ENCODE measurements around the gene RNF31. TPM values are rescaled to one million over a fixed set of nuclear protein-coding genes. Genes with fewer than 3 reads are reported as not detected.

RNF31 gene
- total and polyA plus RNA-seq, 7 experiments from 2014 or later: 40.9 to 151 (median 81.4) TPM

- H3K4me1 ChIP-seq (ENCODE audit: control insufficient read depth in 2 of 2, insufficient read depth in 2 of 2, low read length in 2 of 2): peaks cover 2 to 19% of the 10 kb centered on the region in 2 donors
- H3K9me3 ChIP-seq (ENCODE audit: control insufficient read depth in 2 of 3, low read length in 3 of 3): no peaks in the 10 kb centered on the region
- peaks cover 16 to 31% (median 25%) of the 10 kb centered on the region in 7 donors for H3K4me1 Mint-ChIP-seq
- intact Hi-C loops (cut with micrococcal nuclease): no loop called here
- H3K4me3 Mint-ChIP-seq: peak within 1 kb of the TSS in 3 of 10 donors; percentile 7 to 32 (median 13)
- ATAC-seq: no peak
- no peaks in the 10 kb centered on the region for H3K36me3 ChIP-seq (ENCODE audit: control insufficient read depth in 2 of 3, insufficient read depth in 3 of 3, low read length in 3 of 3)
- H3K27ac Mint-ChIP-seq: peak within 1 kb of the TSS in 8 of 9 donors; percentile 21 to 88 (median 56)
- POLR2A ChIA-PET: interaction anchor here (0.7 to 11.7 kb wide), 2 partner anchors 10 to 37 kb away, joined by 3 to 298 read pairs; partner anchors contain the start of genes DCAF11, NRL and PCK2
- CTCF ChIA-PET: no interaction called here
- no peaks in the 10 kb centered on the region for H3K27me3 Mint-ChIP-seq
- no peak for DNase-seq
- H3K4me3 ChIP-seq (ENCODE audit: low read length): no peak within 1 kb of the TSS
- no peaks in the 10 kb centered on the region for H3K27me3 ChIP-seq (ENCODE audit: control insufficient read depth in 2 of 2, insufficient read depth in 2 of 2, low read length in 2 of 2)
- H3K9me3 Mint-ChIP-seq: peaks cover 0 to 2% (median 0%) of the 10 kb centered on the region in 11 donors
- H3K27ac ChIP-seq (ENCODE audit: low read depth, low read length): no peak within 1 kb of the TSS
- H3K36me3 Mint-ChIP-seq: peaks cover 0 to 4% (median under 1%) of the 10 kb centered on the region in 5 donors
Measured at GRCh38 chr14:24130380-24130716, 16.9 kb upstream of the RNF31 start, which contains the start of gene FITM1. TSS of gene FITM1 (plus strand) at chr14:24130659. CDS start at chr14:24131564, 905 bp downstream.

- peak overlapping the region in 3 of 10 donors; percentile 7 to 32 (median 13) for H3K4me3 Mint-ChIP-seq
- Histone ChIP-seq H3K4me1 (ENCODE audit: control insufficient read depth in 2 of 2, insufficient read depth in 2 of 2, low read length in 2 of 2) (peaks cover 6 to 22% of the 10 kb centered on the region in 2 donors), H3K27ac (ENCODE audit: low read depth, low read length) (no peak overlapping the region), H3K36me3 (ENCODE audit: control insufficient read depth in 2 of 3, insufficient read depth in 3 of 3, low read length in 3 of 3) (no peaks in the 10 kb centered on the region), H3K4me3 (ENCODE audit: low read length) (no peak overlapping the region), H3K9me3 (ENCODE audit: control insufficient read depth in 2 of 3, low read length in 3 of 3) (no peaks in the 10 kb centered on the region), H3K27me3 (ENCODE audit: control insufficient read depth in 2 of 2, insufficient read depth in 2 of 2, low read length in 2 of 2) (no peaks in the 10 kb centered on the region)
- H3K27me3 Mint-ChIP-seq: no peaks in the 10 kb centered on the region
- intact Hi-C loops (cut with micrococcal nuclease): no loop called here
- H3K9me3 Mint-ChIP-seq: peaks cover 0 to 2% (median 0%) of the 10 kb centered on the region in 11 donors
- peak overlapping the region in 8 of 9 donors; percentile 21 to 88 (median 48) for H3K27ac Mint-ChIP-seq
- peaks cover 18 to 33% (median 28%) of the 10 kb centered on the region in 7 donors for H3K4me1 Mint-ChIP-seq
- DNase-seq (no peak), ATAC-seq (no peak)
- CTCF ChIA-PET: interaction anchor here (1.2 to 1.7 kb wide), 2 partner anchors 16 to 23 kb away, joined by 3 to 4 read pairs; partner anchors contain the start of genes DCAF11 and NRL
- POLR2A ChIA-PET: interaction anchor here (0.7 to 11.7 kb wide), 4 partner anchors 10 to 65 kb away, joined by 3 to 298 read pairs (median 71); partner anchors contain the start of genes DCAF11, NRL, PCK2 and PSME2
- H3K36me3 Mint-ChIP-seq: peaks cover 0 to 4% (median 0%) of the 10 kb centered on the region in 5 donors
Measured at GRCh38 chr14:24130717-24131548, 16.4 kb upstream of the RNF31 start.

GRCh38 chr14:24131549-24131966 lies 15.7 kb upstream of the RNF31 start:
- no peak for DNase-seq
- intact Hi-C loops (cut with micrococcal nuclease): no loop called here
- Mint-ChIP-seq H3K4me1 (peaks cover 20 to 35% (median 28%) of the 10 kb centered on the region in 7 donors), H3K27ac (peak overlapping the region in 8 of 9 donors; percentile 87 to 96 (median 92)), H3K9me3 (peaks cover 0 to 2% (median 0%) of the 10 kb centered on the region in 11 donors), H3K36me3 (peaks cover 0 to 4% (median 0%) of the 10 kb centered on the region in 5 donors), H3K4me3 (peak overlapping the region in 8 of 10 donors; percentile 29 to 80 (median 68)), H3K27me3 (no peaks in the 10 kb centered on the region)
- Histone ChIP-seq H3K27ac (ENCODE audit: low read depth, low read length) (peak overlapping the region; percentile 68), H3K4me1 (ENCODE audit: control insufficient read depth in 2 of 2, insufficient read depth in 2 of 2, low read length in 2 of 2) (peaks cover 7 to 22% of the 10 kb centered on the region in 2 donors), H3K27me3 (ENCODE audit: control insufficient read depth in 2 of 2, insufficient read depth in 2 of 2, low read length in 2 of 2) (no peaks in the 10 kb centered on the region), H3K4me3 (ENCODE audit: low read length) (no peak overlapping the region), H3K36me3 (ENCODE audit: control insufficient read depth in 2 of 3, insufficient read depth in 3 of 3, low read length in 3 of 3) (peaks cover 0 to 3% (median 0%) of the 10 kb centered on the region in 3 experiments), H3K9me3 (ENCODE audit: control insufficient read depth in 2 of 3, low read length in 3 of 3) (no peaks in the 10 kb centered on the region)
- ATAC-seq: no peak
- ChIA-PET CTCF (interaction anchor here (1.2 to 1.7 kb wide), 2 partner anchors 17 to 23 kb away, joined by 3 to 4 read pairs; partner anchors contain the start of genes DCAF11 and NRL), POLR2A (interaction anchor here (1.2 to 11.7 kb wide), 4 partner anchors 11 to 64 kb away, joined by 3 to 298 read pairs (median 71); partner anchors contain the start of genes DCAF11, NRL, PSME2 and RNF31)

- peak overlapping the region; percentile 73 to 97 (median 93) for H3K27ac Mint-ChIP-seq
- peaks cover 13 to 27% of the 10 kb centered on the region in 2 donors for H3K4me1 ChIP-seq (ENCODE audit: control insufficient read depth in 2 of 2, insufficient read depth in 2 of 2, low read length in 2 of 2)
- H3K27ac ChIP-seq (ENCODE audit: low read depth, low read length): peak overlapping the region; percentile 68
- intact Hi-C loops (cut with micrococcal nuclease): loop anchor here in 1 of 2 donors (1.0 kb wide), 1 partner anchor 17 kb away; no protein-coding TSS in a partner anchor
- ChIA-PET POLR2A (interaction anchor here (0.5 to 11.7 kb wide), 8 partner anchors 11 to 195 kb away, joined by 3 to 298 read pairs (median 3); partner anchors contain the start of genes DCAF11, IRF9, NRL and PSME2), CTCF (interaction anchor here (1.1 to 1.7 kb wide), 3 partner anchors 13 to 24 kb away, joined by 3 to 4 read pairs (median 3); partner anchors contain the start of genes DCAF11 and NRL)
- DNase-seq (peak in 6 of 9 donors; percentile 35 to 50 (median 42)), ATAC-seq (no peak)
- H3K4me1 Mint-ChIP-seq: peaks cover 26 to 41% (median 34%) of the 10 kb centered on the region in 7 donors
- H3K27me3 Mint-ChIP-seq: no peaks in the 10 kb centered on the region
- H3K9me3 ChIP-seq (ENCODE audit: control insufficient read depth in 2 of 3, low read length in 3 of 3): no peaks in the 10 kb centered on the region
- H3K4me3 ChIP-seq (ENCODE audit: low read length): no peak overlapping the region
- H3K36me3 Mint-ChIP-seq: peaks cover 0 to 10% (median 0%) of the 10 kb centered on the region in 5 donors
- no peaks in the 10 kb centered on the region for H3K27me3 ChIP-seq (ENCODE audit: control insufficient read depth in 2 of 2, insufficient read depth in 2 of 2, low read length in 2 of 2)
- peaks cover 0 to 4% (median 0%) of the 10 kb centered on the region in 11 donors for H3K9me3 Mint-ChIP-seq
- H3K4me3 Mint-ChIP-seq: peak overlapping the region; percentile 37 to 80 (median 70)
- H3K36me3 ChIP-seq (ENCODE audit: control insufficient read depth in 2 of 3, insufficient read depth in 3 of 3, low read length in 3 of 3): peaks cover 0 to 3% (median 0%) of the 10 kb centered on the region in 3 experiments
Measured at GRCh38 chr14:24132061-24132685, 15.1 kb upstream of the RNF31 start.

- ChIA-PET POLR2A (interaction anchor here (0.6 to 11.7 kb wide), 8 partner anchors 12 to 110 kb away, joined by 3 to 298 read pairs (median 4); partner anchors contain the start of genes DCAF11, IRF9, NRL and PSME2), CTCF (interaction anchor here (1.1 to 1.7 kb wide), 3 partner anchors 13 to 18 kb away, joined by 3 to 4 read pairs (median 4); partner anchors contain the start of genes DCAF11 and NRL)
- ATAC-seq: no peak
- peak overlapping the region; percentile 68 for H3K27ac ChIP-seq (ENCODE audit: low read depth, low read length)
- peaks cover 0 to 4% (median 0%) of the 10 kb centered on the region in 11 donors for H3K9me3 Mint-ChIP-seq
- peaks cover 0 to 10% (median 7%) of the 10 kb centered on the region in 3 experiments for H3K36me3 ChIP-seq (ENCODE audit: control insufficient read depth in 2 of 3, insufficient read depth in 3 of 3, low read length in 3 of 3)
- H3K9me3 ChIP-seq (ENCODE audit: control insufficient read depth in 2 of 3, low read length in 3 of 3): no peaks in the 10 kb centered on the region
- no peak overlapping the region for H3K4me3 ChIP-seq (ENCODE audit: low read length)
- peaks cover 0 to 14% (median 1%) of the 10 kb centered on the region in 5 donors for H3K36me3 Mint-ChIP-seq
- H3K27me3 Mint-ChIP-seq: no peaks in the 10 kb centered on the region
- peaks cover 16 to 33% of the 10 kb centered on the region in 2 donors for H3K4me1 ChIP-seq (ENCODE audit: control insufficient read depth in 2 of 2, insufficient read depth in 2 of 2, low read length in 2 of 2)
- peak overlapping the region; percentile 73 to 97 (median 93) for H3K27ac Mint-ChIP-seq
- DNase-seq: no peak
- intact Hi-C loops (cut with micrococcal nuclease): loop anchor here in 1 of 2 donors (1.0 kb wide), 1 partner anchor 18 kb away; no protein-coding TSS in a partner anchor
- H3K4me3 Mint-ChIP-seq: peak overlapping the region in 9 of 10 donors; percentile 37 to 80 (median 72)
- peaks cover 31 to 48% (median 39%) of the 10 kb centered on the region in 7 donors for H3K4me1 Mint-ChIP-seq
- H3K27me3 ChIP-seq (ENCODE audit: control insufficient read depth in 2 of 2, insufficient read depth in 2 of 2, low read length in 2 of 2): no peaks in the 10 kb centered on the region
Measured at GRCh38 chr14:24132976-24133375, 14.3 kb upstream of the RNF31 start.
